22Rv1 (cell line): Measurements from ENCODE around the gene SEMG2.

Source experiments
- H3K27ac ChIP-seq: fragments of 450-650 bp; 2 replicates; pipeline ENCODE4 v1.5.1; 2017
- ZFX ChIP-seq: fragments of 450-650 bp; IDR thresholded peaks from 2 replicates; pipeline ENCODE4 v1.6.1; 2017; ENCODE audit warnings: antibody characterized with exemption, borderline replicate concordance
- TF ChIP-seq, protein P1 (sequence below): fragments of 450-650 bp; IDR thresholded peaks from 2 replicates; pipeline ENCODE4 v1.5.1; 2017; ENCODE audit warnings: mild to moderate bottlenecking

Gene SEMG2

DNA sequence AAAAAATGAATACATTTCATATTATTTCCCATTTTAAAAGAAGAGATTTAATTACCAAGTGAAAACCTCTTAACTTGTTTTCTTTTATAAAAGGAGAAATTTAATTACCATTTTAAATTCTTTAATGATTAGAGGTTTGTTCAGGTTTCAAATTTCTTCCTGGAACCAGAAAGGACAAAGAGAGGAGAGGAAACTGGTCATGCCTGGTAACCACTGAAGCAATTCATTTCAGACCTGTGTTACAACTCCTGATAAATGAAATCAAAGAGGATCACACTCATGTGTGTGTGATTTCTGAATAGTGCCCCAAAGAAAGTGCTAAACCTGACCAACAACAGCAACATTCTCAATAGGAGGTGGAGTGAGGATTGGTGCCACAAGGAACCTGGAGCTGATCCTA, 45.8 kb downstream of the SEMG2 start:
- H3K27ac ChIP-seq: no peak overlapping the region
- TF ChIP-seq, protein P1, sequence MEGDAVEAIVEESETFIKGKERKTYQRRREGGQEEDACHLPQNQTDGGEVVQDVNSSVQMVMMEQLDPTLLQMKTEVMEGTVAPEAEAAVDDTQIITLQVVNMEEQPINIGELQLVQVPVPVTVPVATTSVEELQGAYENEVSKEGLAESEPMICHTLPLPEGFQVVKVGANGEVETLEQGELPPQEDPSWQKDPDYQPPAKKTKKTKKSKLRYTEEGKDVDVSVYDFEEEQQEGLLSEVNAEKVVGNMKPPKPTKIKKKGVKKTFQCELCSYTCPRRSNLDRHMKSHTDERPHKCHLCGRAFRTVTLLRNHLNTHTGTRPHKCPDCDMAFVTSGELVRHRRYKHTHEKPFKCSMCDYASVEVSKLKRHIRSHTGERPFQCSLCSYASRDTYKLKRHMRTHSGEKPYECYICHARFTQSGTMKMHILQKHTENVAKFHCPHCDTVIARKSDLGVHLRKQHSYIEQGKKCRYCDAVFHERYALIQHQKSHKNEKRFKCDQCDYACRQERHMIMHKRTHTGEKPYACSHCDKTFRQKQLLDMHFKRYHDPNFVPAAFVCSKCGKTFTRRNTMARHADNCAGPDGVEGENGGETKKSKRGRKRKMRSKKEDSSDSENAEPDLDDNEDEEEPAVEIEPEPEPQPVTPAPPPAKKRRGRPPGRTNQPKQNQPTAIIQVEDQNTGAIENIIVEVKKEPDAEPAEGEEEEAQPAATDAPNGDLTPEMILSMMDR: no peak

DNA sequence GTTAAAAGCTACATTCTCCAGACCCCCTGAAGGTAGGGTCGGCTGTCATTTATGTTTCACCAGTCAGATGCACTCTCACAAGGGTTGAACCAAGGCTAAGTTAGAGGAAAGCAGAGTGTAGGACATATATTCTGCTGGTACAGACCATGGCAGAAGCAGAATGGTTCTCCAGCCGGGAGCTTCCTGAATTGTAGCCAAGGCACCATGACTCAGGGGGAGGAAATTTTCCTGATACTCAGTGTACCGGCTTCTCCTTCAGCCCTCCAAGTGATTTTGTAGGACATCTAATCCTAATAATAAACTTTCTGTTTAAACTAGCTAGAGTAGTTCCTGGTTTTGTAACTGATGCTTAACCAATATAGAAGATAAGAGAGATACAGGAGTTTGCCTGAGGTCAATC, 47.4 kb downstream of the SEMG2 start:
- H3K27ac ChIP-seq: no peak overlapping the region
- TF ChIP-seq ZFX: no peak
- TF ChIP-seq, protein P1: no peak

DNA sequence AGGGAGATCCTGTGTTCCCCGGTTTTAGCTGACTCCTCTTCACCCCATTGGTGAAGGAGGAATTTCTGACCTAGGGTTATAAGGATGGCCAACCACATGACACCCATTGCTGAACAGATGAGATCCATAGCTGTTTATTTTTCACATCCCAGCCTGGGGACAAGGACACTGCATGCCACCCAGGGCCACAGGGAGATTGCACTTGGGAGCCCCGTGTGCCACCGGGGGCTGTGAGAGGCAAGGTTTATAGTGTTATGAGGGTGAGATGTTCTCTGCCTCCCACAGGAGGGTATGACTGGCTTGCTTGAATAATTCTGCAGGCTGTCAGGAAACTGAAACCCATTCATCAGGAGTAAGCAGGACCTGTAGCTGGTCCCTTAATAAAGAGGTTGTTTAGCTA, 47.9 kb downstream of the SEMG2 start:
- TF ChIP-seq ZFX: no peak
- TF ChIP-seq, protein P1: no peak
- no peak overlapping the region for H3K27ac ChIP-seq

DNA sequence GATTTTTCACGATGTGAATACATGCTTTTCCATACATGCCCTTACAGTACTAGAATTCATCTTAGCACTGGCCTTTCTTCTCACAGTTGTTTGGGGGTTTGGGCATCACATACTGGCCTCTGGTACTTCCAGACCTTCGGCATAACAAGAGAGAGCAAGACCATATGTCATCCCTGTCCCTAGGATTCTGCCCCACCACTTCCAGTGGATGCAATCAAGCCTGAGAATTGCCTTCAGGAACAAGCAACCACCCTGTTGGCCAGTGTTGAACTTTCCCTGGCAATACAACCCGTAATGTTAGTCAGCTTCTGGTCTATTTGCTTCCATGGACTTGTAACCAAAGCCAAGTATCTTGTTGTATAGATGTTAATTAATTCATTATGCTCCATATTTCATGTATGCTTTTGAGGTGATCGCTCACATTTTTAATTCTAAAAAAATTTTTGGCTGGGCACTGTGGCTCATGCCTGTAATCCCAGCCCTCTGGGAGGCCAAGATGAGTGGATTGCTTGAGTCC, 48.6 kb downstream of the SEMG2 start:
- no peak for TF ChIP-seq ZFX
- TF ChIP-seq, protein P1: no peak
- no peak overlapping the region for H3K27ac ChIP-seq
